GM21619 (cell line): Measurements from ENCODE around the gene NHSL1.
"Not testable (repeated sequence)": the region's sequence is repeated elsewhere in the genome, so short reads cannot be mapped to it uniquely, and the experiment has no call there.

Experiments used
- ATAC-seq: cut with Tn5 transposase; IDR thresholded peaks from one replicate; pipeline ENCODE4 v1.9.1; 2021; ENCODE audit not compliant: unreplicated experiment

NHSL1 gene

DNA sequence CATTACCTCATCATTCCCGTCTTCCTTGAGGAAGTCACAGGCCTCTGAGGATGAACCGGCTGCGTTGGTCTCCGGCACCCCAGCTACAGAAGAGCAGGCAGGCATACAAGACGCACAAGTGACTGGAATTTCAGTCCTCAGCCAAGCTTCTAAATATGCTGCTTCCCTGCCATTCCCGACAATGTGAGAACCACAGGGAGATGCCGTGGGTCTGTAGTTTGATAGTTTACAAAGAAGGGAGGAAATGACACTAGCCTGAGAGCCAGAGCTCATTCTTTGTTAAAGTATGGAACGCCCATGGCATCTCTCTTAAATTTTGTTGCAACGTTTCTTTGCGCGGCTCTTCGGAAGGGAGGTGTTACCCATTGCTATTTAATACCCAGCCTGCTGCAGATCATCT, 69.5 kb downstream of the NHSL1 start:
- ATAC-seq = no peak

DNA sequence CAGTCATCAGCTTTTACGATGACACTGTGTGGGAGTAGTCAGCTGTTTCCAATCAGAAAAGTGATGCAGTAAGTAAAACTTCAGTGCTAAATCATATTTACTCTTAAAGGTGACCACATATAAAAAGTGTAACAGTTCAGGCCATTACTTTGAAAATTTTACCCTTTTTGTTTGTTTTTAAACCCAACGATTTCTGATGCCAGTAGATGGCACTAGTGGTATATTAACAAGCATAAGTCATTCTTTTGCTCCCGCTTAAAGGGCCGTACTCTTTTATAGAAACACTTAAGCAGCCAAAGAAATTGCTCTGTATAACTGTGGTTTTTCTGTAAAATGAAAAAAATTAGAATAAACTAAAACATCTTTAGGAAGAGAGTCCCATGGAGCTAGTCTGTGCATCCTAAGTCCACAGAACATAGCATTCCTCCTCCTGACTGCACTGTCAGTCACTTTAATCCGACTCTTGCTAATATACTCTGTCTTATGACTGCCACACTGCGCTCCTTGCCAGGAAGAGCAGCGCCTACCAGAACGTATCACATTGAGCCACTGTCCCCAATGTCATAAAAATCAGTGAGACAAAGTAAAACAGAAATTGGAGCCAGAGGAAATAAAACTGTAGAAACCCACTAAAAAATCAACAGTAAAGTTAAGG, 70.2 kb downstream of the NHSL1 start:
- no peak for ATAC-seq

DNA sequence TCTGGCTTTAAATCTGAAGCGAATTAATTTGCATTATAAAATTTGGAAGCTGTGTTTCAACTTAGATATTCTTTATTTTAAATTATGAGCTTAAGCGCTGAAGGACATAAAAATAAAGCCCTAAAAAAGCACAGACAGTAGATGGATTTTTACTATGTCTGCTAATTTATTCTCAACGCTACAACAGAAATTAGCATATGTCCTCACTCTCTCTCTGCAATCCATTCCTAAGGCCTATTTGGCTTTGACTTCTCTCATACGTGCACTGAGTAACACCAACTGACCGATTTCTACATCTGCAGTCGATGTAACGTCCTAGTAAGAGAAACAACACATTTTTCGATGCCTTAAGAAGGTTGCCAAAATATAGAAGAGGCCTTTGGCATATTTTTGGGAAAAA, 71.6 kb downstream of the NHSL1 start:
- no peak for ATAC-seq

DNA sequence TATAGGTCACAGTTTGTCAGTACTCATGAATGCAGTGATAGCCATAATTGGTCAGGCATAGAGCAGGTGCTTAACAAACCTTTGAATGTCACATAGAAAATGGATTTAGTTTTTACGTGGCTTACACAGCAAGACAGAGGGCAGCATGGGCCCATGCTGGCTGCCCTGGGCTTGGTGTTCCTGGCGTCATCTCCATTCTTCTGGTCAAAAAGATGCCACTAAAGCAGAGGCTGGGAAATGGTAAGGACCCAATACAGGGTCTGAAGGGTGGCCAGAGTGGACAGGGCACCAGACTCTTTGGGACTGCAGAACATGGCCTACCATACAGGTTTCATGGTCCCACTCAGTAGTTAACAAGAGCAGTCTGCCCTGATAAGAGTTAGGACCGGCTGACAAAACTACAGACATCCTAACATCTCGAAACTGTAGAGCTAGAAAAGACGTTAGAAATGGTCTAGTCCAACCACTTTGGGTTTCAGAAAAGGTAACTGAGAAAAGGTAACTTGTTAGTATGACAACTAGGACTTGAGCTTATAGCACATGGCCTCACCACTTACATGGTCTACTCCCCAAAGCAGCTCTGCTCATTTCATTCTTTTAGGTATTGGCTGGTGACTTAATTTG, 72.7 kb downstream of the NHSL1 start:
- no peak for ATAC-seq

DNA sequence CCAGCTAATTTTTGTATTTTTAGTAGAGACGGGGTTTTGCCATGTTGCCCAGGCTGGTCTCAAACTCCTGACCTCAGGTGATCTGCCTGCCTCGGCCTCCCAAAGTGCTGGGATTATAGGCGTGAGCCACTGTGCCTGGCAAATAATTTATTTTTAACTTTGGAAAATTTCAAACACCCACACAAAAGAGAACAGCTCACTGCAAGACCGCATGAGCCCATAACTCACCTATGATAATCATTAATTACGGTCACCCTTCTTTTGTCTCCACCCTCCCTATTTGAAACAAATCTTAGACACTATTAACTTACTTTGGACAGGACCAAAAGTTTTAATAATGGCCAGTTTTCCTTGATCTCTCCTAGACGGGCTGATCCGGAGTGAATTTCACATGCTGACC, 74.0 kb downstream of the NHSL1 start:
- ATAC-seq = not testable (repeated sequence)

DNA sequence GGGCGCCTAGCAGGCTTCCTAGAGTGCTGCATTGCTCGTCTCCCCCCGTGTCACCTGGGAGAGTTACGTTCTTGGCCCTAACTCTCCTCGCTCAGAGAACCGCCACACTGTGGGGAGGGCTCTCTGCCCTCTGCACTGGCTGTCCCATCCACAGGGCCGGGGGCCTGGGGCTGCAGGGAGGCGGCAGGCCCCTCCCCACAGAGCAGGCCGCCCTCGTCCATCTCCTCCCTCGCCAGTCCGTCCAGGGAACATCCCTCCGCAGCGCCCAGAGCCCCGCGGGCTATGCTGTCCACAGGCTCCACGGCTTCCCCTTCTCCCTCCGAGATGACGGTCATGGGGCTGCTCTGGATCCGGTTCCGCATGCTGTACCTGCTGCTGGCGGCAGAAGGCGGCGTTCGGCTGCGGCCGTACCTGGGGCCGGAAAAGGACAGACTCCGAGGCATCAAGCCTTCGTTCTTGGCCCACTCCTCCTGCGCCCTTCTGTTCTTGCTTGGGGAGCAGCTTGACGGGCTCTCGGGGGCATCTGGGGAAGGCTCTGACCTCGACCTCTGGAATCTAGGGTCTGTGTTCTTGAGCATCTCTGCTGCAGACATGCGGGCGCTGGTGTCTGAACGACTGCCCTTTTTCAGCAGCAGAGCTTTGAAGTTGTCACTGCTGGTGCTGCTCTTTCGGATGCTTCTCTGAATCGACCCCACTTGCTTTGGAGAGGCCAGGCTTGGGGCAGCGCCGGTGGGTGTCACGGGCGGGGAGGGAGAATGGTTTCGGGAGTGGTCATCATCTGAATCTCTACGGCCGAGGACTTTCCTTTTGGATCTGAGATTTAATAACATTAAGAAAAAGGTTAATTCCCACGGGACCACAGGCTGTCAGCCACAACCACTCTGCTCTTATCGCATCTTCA, 75.0 kb downstream of the NHSL1 start:
- no peak for ATAC-seq

DNA sequence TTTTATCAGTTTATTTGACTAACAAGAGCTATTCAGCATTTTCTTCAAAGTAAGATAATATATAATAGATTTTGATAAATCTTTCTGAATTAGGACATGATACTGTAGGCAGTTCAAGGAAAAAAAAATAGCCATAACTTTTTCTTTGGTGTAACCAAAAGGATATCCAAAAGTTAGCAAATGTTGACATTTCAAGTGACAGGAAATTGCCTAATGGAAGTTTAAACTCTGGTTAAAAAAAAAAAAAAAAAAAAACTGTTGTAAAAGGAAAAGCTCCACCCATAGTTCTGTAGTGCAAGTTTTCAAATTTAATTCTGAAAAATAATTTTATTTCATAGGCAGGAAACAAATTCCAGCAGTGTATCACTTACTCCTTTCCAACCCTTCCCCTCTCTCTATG, 76.4 kb downstream of the NHSL1 start:
- no peak for ATAC-seq

DNA sequence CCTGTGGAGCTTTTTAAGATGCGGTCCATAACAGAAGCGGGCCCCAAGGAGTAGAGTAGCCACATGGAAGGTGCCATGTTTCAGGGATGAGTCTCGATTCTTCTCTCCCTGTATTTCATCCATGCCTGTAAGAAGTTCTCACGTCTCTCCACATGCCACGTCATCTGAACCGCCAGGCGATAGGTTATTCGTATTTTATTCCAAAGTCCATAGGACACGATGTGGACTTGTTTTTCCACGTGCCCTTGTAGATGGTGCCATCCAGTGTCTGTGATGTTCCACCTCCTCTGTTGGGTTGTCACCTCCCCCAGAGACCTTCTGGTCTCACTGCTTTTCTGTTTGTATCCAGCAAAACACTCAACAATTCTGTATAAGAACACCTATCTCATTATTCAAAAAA, 77.7 kb downstream of the NHSL1 start:
- ATAC-seq = no peak

DNA sequence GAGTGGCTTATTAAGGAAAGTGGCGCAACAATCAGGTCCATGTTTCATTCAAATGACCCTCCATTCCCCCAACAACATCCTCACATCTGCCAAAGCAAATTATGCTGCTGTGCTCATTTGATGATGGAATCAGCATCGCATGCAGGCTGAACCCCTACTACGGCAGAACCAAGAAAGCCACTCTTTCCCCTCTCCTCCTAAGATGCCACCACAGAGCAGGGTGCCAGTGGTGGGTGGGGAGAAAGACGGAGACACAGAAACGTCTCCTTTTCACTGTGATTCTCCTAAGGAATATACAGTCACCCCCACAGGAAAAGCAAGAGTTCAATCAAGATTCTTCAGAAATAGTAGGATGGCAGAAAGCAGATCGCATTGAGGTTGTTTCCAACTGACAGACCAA, 78.2 kb downstream of the NHSL1 start:
- no peak for ATAC-seq

DNA sequence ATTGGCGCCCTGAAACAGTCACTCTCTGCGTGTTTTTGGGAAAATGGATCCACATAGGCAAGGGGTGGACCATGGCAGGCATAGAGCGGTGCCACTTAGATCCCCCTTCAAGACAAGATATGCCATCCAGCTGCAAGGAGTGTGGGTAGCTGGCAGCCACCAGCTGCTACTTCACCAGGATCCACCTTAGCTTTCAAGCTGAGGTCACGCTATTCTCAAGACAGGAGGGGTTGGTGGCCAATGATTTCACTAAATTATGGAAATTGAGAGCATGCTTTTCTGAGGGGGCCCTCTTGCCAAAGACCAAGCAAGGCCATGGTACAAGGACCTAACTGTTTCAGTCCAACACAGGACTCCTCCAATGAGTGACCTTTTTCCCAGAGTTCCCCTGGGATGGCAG, 78.9 kb downstream of the NHSL1 start:
- no peak for ATAC-seq

DNA sequence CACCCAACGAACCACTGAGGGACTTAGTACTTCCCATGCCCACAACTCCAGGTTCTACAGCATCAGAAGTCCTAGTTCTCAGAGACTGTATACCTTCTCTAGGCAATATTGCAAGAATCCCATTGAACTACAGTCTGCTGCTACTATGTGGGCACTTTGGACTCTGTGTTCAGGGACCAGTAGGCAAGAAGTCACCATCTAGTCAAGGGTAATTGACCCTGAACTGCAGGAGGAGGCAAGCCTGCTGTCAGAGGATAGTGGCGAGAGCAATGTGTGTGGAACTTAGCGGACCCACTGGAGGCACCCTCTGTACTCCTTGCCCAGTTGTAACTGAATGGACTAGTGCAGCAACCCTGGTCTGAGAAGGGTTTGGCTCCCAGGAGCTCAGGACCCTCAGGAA, 79.5 kb downstream of the NHSL1 start:
- ATAC-seq = no peak

DNA sequence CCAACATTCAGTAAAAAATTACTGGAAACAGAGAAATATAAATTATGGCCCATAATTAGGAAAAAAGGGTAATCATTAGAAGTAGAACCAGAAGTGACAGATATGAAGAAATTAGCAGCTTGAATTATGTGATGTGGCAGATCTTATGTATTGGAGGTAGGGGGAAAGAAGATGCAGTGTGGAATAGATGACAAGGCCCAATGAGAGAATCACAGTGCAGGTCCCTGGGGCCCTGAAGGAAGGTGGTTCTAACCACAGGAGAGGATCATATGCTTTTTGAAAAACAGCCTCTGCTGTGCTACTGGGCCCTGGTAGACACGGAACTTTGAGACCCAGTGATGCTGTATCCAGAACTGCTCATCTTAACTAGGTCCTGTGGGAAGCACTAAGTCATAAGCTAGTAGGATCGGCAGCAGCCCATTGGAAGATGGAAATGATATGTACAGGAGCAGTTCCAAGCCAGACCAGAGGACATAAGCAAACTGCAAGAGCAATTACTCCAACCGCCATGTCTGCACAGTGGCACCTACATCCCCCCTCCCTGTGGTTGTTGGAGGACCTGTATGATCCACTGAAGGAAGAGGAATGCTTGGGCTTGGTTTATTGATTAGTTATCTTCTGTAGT, 81.1 kb downstream of the NHSL1 start:
- no peak for ATAC-seq

DNA sequence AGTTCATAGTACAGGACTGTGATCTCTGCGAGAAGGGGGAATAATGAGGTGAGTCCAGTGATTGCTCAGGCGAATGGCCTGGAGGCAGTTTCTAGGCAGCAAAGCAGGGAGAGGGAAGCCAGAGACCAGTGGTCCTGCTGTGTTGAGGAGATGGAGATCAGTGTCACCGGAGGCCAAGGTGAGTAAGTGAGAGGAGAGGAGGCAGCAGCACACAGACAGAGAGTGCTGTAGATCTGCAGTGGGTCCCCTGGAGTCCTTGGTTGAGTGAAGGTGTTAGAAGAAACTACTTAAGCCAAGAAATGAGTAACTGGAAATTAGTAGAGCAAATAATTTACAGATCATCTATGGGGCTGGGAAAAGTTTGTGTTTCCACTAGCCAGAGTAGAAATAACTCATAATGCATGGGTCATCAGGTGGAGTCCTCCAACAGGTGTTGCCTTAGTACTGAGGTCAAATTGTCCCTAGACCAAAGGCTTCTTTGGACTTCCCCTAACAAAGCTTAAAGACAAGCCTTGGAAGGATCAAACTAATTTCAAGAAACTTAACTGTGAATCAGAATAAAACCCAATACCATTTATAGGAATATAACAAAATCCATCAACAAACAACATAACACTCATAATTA, 81.7 kb downstream of the NHSL1 start:
- no peak for ATAC-seq

DNA sequence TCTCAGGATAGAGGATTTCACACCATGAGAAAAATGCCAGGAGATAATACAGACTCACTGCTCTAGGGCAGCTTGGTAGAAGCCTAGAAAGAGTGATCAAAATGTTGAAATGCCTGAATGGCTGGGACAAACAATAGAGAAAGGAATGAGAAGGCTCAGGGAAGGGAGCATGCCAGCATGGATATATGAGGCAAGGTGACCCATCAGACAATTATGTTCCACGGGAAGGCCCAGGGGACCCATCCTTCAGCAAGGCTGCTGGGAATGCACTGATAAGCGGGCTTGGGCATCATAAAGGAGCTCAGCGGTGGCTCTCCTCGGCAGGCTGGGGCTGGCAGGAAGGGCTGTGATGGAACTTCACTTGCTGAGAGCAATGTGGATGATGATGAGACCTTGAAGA, 83.1 kb downstream of the NHSL1 start:
- no peak for ATAC-seq

DNA sequence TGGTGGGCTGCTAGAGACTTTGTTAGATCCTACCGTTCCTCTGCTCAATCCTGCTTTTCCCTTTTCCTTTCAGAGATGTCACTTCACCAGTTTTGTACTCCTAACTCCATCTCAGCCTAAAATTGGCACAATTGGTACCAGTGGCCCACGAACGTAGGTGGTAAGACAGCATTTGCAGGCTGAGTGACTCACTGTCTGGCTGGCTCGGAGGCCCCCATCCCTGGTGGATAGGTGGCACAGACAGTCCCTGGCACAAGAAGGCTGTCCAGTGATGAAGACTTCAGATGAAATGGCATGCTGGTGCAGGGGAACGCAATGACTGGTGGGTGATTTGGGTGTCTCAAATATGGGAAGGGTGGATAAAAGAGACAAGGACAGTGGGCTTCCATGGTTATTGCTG, 84.2 kb downstream of the NHSL1 start:
- ATAC-seq = no peak

DNA sequence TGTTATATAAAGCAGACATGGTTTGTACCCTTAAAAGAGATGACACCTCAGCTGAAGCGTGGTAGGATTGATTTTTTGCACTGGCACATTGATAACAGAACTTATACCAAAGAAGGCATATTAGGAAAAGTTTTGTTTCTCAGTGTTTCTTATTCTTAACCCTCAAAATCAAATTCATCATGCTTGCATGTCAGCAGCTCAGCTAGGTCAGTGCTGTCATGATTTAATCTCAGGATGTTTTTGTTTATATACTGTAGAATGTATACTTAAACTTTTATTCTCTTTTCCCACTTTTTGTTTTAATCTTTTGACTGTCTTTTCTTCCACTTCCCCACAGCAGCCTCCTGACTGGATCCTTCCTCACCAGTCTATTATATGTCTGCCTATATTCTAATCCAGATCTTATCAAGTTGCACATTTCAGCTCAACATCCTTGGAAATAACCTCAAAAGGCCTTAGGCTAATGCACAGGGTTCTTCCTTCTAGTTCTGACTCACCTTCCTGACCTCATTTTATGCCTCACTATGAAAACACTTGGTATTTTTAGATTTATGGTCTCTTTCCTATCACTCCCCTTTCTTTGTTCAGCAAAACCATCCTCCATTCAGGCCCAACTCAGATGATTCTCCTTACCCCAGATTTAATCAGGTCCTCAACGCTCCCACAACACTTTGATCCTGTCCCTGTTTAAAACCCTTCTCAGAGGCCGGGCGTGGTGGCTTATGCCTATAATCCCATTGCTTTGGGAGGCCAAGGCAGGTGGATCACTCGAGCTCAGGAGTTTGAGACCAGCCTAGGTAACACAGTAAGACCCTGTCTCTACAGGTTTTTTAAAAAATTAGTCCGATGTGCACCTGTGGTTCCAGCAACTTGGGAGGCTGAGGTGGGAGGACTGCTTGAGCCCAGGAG, 88.1 kb downstream of the NHSL1 start:
- ATAC-seq = no peak

DNA sequence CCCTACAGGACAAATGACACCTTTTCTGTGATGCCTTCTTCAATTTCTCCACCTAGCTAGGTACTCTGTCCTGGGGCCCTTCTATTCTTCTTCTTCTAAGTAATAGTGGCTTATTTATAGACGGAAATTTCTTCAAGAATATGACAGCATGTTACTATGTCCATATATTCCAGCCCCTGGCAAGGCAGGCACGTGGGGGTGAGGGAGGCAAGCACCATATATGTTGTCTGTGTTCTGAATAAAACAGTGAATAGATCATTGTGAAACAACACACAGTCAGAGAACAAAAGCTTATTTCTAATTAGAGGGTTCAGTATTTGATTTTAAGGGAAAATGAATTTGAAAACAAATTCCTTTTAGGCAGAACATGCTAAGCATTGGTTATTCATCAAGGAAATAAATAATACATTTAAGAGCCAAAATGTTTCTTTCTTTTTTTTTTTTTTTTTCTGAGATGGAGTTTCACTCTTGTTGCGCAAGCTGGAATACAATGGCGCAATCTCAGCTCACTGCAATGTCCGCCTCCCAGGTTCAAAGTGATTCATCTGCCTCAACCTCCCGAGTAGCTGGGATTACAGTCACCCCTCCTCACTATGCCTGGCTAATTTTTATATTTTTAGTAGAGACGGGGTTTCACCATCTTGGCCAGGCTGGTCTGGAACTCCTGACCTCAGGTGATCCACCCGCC, 89.1 kb downstream of the NHSL1 start:
- no peak for ATAC-seq

DNA sequence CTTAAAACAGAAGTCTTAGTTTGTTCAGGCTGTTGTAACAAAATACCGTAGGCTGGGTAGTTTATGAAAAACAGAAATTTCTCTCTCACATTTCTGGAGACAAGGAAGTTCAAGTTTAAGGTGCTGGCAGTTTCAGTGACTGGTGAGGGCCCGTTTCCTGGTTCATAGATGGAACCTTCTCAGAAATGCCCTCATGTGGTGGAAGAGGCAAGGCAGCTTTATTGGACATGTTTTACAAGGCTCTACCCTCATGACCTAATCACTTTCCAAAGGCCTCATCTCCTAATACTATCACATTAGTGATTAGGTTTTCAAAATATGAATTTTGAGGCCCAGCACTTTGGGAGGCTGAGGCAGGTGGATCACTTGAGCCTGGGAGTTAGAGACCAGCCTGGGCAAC, 92.9 kb downstream of the NHSL1 start:
- ATAC-seq = no peak

DNA sequence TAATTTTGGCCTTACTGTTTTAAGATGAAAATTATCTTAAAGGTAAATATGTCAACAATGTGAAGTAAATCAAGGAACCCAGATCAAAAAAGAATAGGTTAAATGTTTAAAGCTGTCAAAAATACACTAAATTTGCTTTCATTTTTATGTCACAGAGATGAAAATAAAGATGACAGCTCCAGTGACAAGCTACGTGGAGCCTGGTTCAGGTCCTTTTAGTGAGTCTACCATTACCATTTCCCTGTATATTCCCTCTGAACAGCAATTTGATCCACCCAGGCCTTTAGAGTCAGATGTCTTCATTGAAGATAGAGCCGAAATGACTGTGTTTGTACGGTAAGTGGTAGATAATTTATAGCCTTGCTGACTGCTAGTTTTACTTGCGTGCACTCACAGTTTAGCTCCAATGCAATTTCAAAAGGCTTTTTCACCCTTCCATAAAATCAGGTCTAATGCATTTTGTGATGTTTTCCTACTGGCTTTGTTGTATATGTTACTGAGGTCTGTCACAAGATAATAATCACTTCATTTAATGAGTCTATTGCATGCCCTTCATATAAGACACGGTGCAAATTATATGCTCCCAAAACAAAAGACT, 93.4 kb downstream of the NHSL1 start:
- ATAC-seq = no peak
